SK-N-SH (cell line): ENCODE results near the gene TASOR2.

Experiments
- CHD2 ChIP-seq: fragments of 150-350 bp; IDR thresholded peaks from 2 replicates; pipeline ENCODE4 v1.6.1; 2018; ENCODE audit warnings: low read length; ENCODE audit not compliant: partially characterized antibody
- TF ChIP-seq, protein P1 (sequence below): IDR thresholded peaks from 2 replicates; pipeline ENCODE4 v1.4.0; 2012; ENCODE audit warnings: low read depth
- TF ChIP-seq, protein P2 (sequence below): fragments of 200-600 bp; sonication (generic); IDR thresholded peaks from 2 replicates; pipeline ENCODE4 v1.6.1; 2017; ENCODE audit warnings: antibody characterized with exemption, mild to moderate bottlenecking, moderate library complexity

DNA sequence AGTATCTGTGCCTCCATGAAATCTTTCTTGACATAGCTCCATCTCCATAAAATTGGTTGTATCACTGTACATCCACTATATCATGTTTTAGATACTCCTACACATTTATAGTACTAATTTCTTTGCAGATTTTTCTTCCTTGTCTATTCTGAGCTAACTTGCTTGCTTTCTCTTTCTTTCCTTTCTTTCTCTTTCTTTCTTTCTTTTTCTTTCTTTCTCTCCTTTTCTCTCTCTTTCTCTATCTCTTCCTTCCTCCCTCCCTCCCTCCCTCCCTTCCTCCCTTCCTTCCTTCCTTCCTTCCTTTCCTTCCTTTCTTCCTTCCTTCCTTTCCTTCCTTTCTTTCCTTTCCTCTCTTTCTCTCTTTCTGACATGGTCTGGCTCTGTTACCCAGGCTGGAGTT lies 23.7 kb downstream of the TASOR2 start:
- TF ChIP-seq, protein P1, sequence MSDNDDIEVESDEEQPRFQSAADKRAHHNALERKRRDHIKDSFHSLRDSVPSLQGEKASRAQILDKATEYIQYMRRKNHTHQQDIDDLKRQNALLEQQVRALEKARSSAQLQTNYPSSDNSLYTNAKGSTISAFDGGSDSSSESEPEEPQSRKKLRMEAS, result no peak
- no peak for TF ChIP-seq CHD2
- TF ChIP-seq, protein P2, sequence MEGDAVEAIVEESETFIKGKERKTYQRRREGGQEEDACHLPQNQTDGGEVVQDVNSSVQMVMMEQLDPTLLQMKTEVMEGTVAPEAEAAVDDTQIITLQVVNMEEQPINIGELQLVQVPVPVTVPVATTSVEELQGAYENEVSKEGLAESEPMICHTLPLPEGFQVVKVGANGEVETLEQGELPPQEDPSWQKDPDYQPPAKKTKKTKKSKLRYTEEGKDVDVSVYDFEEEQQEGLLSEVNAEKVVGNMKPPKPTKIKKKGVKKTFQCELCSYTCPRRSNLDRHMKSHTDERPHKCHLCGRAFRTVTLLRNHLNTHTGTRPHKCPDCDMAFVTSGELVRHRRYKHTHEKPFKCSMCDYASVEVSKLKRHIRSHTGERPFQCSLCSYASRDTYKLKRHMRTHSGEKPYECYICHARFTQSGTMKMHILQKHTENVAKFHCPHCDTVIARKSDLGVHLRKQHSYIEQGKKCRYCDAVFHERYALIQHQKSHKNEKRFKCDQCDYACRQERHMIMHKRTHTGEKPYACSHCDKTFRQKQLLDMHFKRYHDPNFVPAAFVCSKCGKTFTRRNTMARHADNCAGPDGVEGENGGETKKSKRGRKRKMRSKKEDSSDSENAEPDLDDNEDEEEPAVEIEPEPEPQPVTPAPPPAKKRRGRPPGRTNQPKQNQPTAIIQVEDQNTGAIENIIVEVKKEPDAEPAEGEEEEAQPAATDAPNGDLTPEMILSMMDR, result no peak
